HG02970 (cell line): ENCODE results near the gene AIRE.
"Not testable (repeated sequence)": the region's sequence is repeated elsewhere in the genome, so short reads cannot be mapped to it uniquely, and the experiment has no call there.

Experiments
- ATAC-seq: cut with Tn5 transposase; IDR thresholded peaks from one replicate; pipeline ENCODE4 v1.9.1; 2021; ENCODE audit warnings: mild to moderate bottlenecking, moderate library complexity, moderate number of reproducible peaks; ENCODE audit not compliant: unreplicated experiment, low FRiP score

AIRE gene

GRCh38 chr21:44333509-44334328 lies 48.0 kb downstream of the AIRE start:
- ATAC-seq, result no peak

DNA sequence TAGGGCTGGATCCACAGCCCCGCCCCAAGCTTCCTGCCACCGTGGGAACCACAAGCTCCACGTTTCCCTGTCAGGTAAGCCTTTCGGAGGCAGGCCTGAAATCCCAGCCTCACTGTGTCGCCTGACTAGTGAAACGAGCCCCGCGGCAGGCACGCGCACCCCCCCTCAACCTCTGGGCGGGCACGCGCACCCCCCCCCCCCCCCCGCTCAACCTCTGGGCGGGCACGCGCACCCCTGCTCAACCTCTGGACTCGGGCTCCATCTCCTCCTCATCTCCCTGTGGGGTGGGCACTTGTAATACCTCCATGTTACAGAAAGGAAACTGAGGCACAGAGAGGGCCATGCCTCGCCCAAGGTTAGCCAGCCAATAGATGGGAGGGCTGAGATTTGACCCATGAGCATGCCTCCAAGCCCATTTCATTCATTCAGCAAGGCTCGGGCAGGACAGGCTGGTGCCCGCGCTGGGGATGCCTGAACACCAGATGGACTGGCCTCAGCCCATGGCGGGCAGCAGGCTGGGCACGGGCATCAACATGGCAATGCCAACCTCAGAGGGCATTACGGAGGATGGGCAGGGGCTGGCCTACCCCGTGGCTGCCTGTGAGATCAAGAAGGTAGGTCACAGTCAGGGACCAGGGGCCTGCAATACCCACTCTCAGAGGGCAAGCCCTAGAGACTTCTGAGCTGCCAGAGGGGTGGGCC lies 48.8 kb downstream of the AIRE start:
- no peak for ATAC-seq

GRCh38 chr21:44335266-44336059 lies 49.8 kb downstream of the AIRE start:
- ATAC-seq, result no peak

- no peak for ATAC-seq
Measured at GRCh38 chr21:44337449-44337848, 51.8 kb downstream of the AIRE start.

DNA sequence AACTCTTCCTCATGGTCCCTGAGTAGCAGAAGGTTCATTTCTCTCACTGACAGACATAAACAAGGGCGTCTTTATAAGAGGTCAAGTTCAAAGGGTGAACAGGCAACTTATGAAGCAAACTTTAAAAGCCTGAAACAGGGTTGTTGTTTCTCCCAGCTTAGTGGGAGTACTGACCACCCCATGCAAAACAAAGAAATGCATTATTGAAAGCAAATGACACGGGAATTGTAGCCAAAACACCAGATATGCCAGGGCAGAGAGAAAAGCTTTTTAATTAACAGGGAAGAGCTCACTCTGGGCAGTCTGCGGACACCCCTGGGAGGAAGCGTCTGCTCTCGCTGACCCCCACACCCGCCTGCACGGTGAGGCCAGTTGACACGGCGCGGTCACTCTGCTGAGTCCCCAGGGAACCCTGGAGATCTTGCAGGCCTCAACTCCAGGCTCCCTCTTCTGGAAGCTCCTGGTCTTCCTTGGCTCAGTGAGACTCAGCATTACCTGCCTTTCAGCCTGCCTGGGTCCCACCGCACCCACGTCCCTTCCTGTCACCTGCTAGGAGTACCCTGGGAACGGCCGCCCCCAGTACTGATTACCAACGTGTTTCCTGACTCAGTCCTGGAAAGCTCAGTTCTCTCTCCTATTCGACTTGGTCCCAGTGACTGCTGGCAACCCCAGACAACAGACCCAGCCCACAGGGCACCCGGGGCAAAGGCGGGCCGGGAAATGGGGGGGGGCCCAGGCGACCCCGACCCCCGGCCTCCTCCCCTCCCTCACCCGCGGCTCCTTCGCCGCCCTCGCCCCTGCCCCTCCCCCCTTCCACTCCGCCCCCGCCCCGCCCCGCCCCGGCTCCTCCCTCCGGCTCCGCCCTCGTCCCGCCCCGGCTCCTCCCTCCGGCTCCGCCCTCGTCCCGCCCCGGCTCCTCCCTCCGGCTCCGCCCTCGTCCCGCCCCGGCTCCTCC lies 52.5 kb downstream of the AIRE start:
- no peak for ATAC-seq

GRCh38 chr21:44338971-44339910 lies 53.6 kb downstream of the AIRE start, which contains the start of gene CFAP410:
CFAP410 (minus strand) TSS chr21:44339390; CDS start chr21:44339194, 196 bp downstream.
- ATAC-seq, result peak; percentile 91

DNA sequence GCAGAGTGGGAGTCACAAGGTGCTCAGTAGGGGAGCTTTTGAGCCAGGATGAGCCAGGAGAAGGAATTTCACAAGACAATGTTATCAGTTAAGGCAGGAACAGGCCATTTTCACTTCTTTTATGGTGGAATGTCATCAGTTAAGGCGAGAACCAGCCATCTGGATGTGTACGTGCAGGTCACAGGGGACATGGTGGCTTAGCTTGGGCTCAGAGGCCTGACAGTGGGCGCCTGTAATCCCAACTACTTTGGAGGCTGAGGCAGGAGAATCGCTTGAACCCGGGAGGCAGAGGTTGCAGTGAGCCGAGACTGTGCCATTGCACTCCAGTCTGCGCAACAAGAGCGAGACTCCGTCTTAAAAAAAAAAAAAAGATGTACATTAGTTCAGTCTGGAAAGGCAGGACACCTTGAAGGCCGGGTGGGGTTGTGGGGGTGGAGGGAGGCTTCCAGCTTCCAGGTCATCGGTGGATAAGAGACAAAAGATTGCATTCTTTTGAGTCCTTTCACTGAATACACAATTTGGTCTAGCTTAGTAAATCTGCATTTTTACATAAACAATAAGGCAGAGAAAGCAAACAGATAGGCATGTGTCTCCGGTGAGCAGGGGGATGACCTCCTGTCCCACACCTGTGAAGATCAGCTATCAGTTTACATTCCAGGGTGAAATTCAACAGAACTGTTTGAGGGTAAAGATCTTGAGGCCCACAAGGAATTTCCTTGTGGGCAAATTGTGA lies 56.2 kb downstream of the AIRE start:
- ATAC-seq, result not testable (repeated sequence)

GRCh38 chr21:44342981-44343380 lies 57.3 kb downstream of the AIRE start:
- not testable (repeated sequence) for ATAC-seq

- ATAC-seq, result no peak
Measured at GRCh38 chr21:44344541-44345183, 59.0 kb downstream of the AIRE start.

DNA sequence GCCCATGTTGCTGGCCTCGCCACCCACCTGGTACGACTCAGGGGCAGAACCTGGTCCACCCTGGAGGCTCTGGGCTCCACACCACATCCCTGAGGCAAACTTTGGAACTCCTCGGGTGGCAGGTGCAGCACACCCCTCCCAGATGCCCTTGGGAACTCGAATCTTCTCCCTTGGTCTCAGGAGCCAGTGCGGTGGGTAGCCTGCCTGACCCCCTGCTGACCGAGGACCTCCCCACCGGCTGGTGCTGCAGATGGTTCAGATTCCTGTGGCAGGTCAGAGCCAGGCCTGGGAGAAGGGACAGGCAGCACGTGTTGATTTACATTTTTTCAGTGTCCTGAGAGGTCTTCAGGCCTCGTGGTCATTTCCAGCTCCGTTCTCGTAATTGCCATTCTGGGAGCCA lies 59.8 kb downstream of the AIRE start:
- no peak for ATAC-seq

DNA sequence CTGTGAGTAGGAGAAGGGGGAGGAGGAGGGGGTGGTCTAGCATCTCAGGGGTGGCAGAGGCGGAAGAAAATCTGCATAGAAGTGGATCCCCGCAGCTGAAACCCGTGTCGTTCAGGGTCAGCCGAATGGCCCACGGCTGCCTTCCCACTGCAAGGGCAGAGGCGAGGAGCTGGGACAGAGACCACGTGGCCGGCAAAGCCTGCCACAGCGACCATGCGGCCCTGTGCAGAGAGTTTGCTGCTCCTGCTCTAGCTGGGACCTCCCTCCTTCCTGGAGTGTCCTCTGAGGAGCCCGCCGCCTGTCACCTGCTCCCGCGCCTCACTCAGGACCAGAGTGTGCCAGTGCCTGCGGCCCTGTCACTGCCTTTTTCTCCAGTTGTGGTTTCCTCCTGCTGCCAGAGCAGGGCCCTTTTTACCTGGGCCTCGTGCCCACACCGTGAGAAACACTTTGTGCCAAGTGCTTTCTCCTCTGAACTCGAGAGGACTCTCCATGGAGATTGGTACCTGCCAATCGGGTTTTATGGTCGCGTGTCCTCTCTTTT lies 62.3 kb downstream of the AIRE start:
- no peak for ATAC-seq
